Gastrocnemius medialis (tissue), 4 donors: ENCODE measurements around the gene GNG5.

Experiments
- CTCF ChIP-seq, 5 experiments: fragments of 450-650 bp in 3 of 5; fragments of 200-600 bp in 2 of 5; sonication (generic) in 2 of 5; IDR thresholded peaks in 4 of 5; conservative IDR thresholded peaks in 1 of 5; 1 replicate in 4 of 5; 2 replicates in 1 of 5; pipeline ENCODE4 v1.5.1; 2016 to 2019; ENCODE audit warnings: antibody characterized with exemption in 5 of 5, mild to moderate bottlenecking in 3 of 5, moderate library complexity in 3 of 5
- POLR2A ChIP-seq, 2 donors: fragments of 450-650 bp; IDR thresholded peaks; one replicate each; pipeline ENCODE4 v1.6.1; 2017; ENCODE audit warnings: antibody characterized with exemption in 2 of 2, mild to moderate bottlenecking in 2 of 2, moderate library complexity in 2 of 2

- no peak for TF ChIP-seq CTCF (IDR thresholded peaks at IDR 0.05 in 4 of 5, conservative IDR thresholded peaks at IDR 0.05 in 1 of 5)
- no peak for TF ChIP-seq POLR2A (IDR thresholded peaks at IDR 0.05)
Measured at GRCh38 chr1:84504580-84505492, 1.5 kb downstream of the GNG5 start.
